Neural progenitor cell (in vitro differentiated cells): Measurements from ENCODE around the gene LMNB1. TPM values are rescaled to one million over a fixed set of nuclear protein-coding genes. Genes with fewer than 3 reads are reported as not detected.
A peak's percentile ranks its signal among the peaks of the same experiment; 100 is the strongest.
"Not testable (repeated sequence)": the region's sequence is repeated elsewhere in the genome, so short reads cannot be mapped to it uniquely, and the experiment has no call there.

Experiments
- DNase-seq: peaks from one replicate; pipeline ENCODE4 v3.0.0-alpha.2; 2016; ENCODE audit warnings: low spot score
- H2AFZ ChIP-seq: fragments of 200-600 bp; sonication (generic); replicated peaks from 2 replicates; pipeline ENCODE4 v1.6.1; 2016; ENCODE audit warnings: antibody characterized with exemption
- H3F3A ChIP-seq: fragments of 200-600 bp; sonication (generic); 2 replicates; pipeline ENCODE4 v1.6.1; 2016; ENCODE audit warnings: antibody characterized with exemption, low read depth
- H3K27ac ChIP-seq: fragments of 200-600 bp; sonication (generic); 2 replicates; pipeline ENCODE4 v1.5.1; 2016; ENCODE audit warnings: mild to moderate bottlenecking
- H3K27me3 ChIP-seq: fragments of 200-600 bp; sonication (generic); 2 replicates; pipeline ENCODE4 v1.6.1; 2016; ENCODE audit warnings: mild to moderate bottlenecking, moderate library complexity
- H3K36me3 ChIP-seq: fragments of 200-600 bp; sonication (generic); 2 replicates; pipeline ENCODE4 v1.5.1; 2016
- H3K4me1 ChIP-seq: fragments of 200-600 bp; sonication (generic); 2 replicates; pipeline ENCODE4 v1.6.1; 2016; ENCODE audit warnings: mixed run types
- H3K4me2 ChIP-seq: fragments of 200-600 bp; sonication (generic); 2 replicates; pipeline ENCODE4 v1.6.1; 2016
- H3K4me3 ChIP-seq: fragments of 200-600 bp; sonication (generic); 2 replicates; pipeline ENCODE4 v1.5.1; 2016
- H3K79me2 ChIP-seq: fragments of 200-600 bp; sonication (generic); 2 replicates; pipeline ENCODE4 v1.6.1; 2016; ENCODE audit warnings: low read depth
- H3K9ac ChIP-seq: fragments of 200-600 bp; sonication (generic); 2 replicates; pipeline ENCODE4 v1.6.1; 2016
- H3K9me3 ChIP-seq: fragments of 200-600 bp; sonication (generic); 2 replicates; pipeline ENCODE4 v1.5.1; 2016; ENCODE audit warnings: low read depth
- H4K20me1 ChIP-seq: fragments of 200-600 bp; sonication (generic); 2 replicates; pipeline ENCODE4 v1.6.1; 2016; ENCODE audit warnings: low read depth
- H3K27ac Mint-ChIP-seq: 3 replicates; pipeline ENCODE4 v1.8.0; 2021; ENCODE audit warnings: mixed read lengths
- H3K27me3 Mint-ChIP-seq: 2 replicates; pipeline ENCODE4 v1.8.0; 2022; ENCODE audit warnings: low read depth, mild to moderate bottlenecking, inconsistent platforms, moderate library complexity, mixed read lengths; ENCODE audit not compliant: insufficient read depth
- H3K36me3 Mint-ChIP-seq: 3 replicates; pipeline ENCODE4 v1.8.0; 2021; ENCODE audit warnings: mixed read lengths
- H3K4me1 Mint-ChIP-seq: 3 replicates; pipeline ENCODE4 v1.8.0; 2021; ENCODE audit warnings: mixed read lengths
- H3K4me3 Mint-ChIP-seq: 3 replicates; pipeline ENCODE4 v1.8.0; 2021; ENCODE audit warnings: mild to moderate bottlenecking, moderate library complexity, mixed read lengths
- H3K9me3 Mint-ChIP-seq: 3 replicates; pipeline ENCODE4 v1.8.0; 2020; ENCODE audit warnings: mixed read lengths
- CTCF ChIP-seq: fragments of 200-600 bp; sonication (generic); IDR thresholded peaks from 2 replicates; pipeline ENCODE4 v1.5.1; 2017; ENCODE audit warnings: antibody characterized with exemption, mild to moderate bottlenecking
- EZH2 ChIP-seq: fragments of 200-600 bp; sonication (generic); IDR thresholded peaks from 2 replicates; pipeline ENCODE4 v1.6.1; 2017; ENCODE audit warnings: antibody characterized with exemption, mild to moderate bottlenecking, moderate library complexity
- EZH2phosphoT487 ChIP-seq: fragments of 200-600 bp; sonication (generic); IDR thresholded peaks from 2 replicates; pipeline ENCODE4 v1.6.1; 2017; ENCODE audit warnings: antibody characterized with exemption
- total RNA-seq: library from RNA; depleted of rRNA; stranded (reverse); fragments of >200 nt; gene quantifications from 2 replicates; pipeline ENCODE4 v1.2.3, GENCODE V29; 2015; ENCODE audit warnings: low replicate concordance

LMNB1 gene
- total RNA-seq, 1 donor from 2014 or later: 245 TPM

- Histone ChIP-seq H3K27ac (no peak overlapping the region), H3K9ac (no peak overlapping the region), H3K79me2 (peaks cover 91% of the 10 kb centered on the region)
Observed at GRCh38 chr5:126780165-126780827, 3.4 kb downstream of the LMNB1 start.

GRCh38 chr5:126788409-126788808, 11.5 kb downstream of the LMNB1 start:
- not testable (repeated sequence) for H3K36me3 ChIP-seq, H2AFZ ChIP-seq, H3K9me3 ChIP-seq, DNase-seq, H3K27ac ChIP-seq, H3K27ac Mint-ChIP-seq, H3K4me3 Mint-ChIP-seq, H3K9ac ChIP-seq, H3F3A ChIP-seq, H3K4me1 ChIP-seq, H3K4me2 ChIP-seq, H3K4me3 ChIP-seq, H3K27me3 ChIP-seq, H3K27me3 Mint-ChIP-seq, H3K4me1 Mint-ChIP-seq
- Mint-ChIP-seq H3K36me3 (peaks cover 53% of the 10 kb centered on the region), H3K9me3 (peaks cover 37% of the 10 kb centered on the region)
- H3K79me2 ChIP-seq: peaks cover 100% of the 10 kb centered on the region
- H4K20me1 ChIP-seq: peaks cover 79% of the 10 kb centered on the region

More at GRCh38 chr5:126780165-126780827, 3.4 kb downstream of the LMNB1 start:
- Histone ChIP-seq H2AFZ (no peak overlapping the region), H3K36me3 (no peaks in the 10 kb centered on the region), H3K4me1 (peaks cover 11% of the 10 kb centered on the region), H4K20me1 (peaks cover 42% of the 10 kb centered on the region), H3K9me3 (no peaks in the 10 kb centered on the region), H3K27me3 (no peaks in the 10 kb centered on the region), H3K4me2 (peak overlapping the region; percentile 88), H3K4me3 (peak overlapping the region; percentile 66), H3F3A (peaks cover 36% of the 10 kb centered on the region)
- no peak for TF ChIP-seq EZH2phosphoT487
- TF ChIP-seq CTCF: peak; percentile 71
- H3K27ac Mint-ChIP-seq: no peak overlapping the region
- H3K4me3 Mint-ChIP-seq: peak overlapping the region; percentile 98
- peaks cover 22% of the 10 kb centered on the region for H3K4me1 Mint-ChIP-seq
- H3K27me3 Mint-ChIP-seq: peaks cover 12% of the 10 kb centered on the region
- peaks cover 39% of the 10 kb centered on the region for H3K36me3 Mint-ChIP-seq
- DNase-seq: peak; percentile 79
- H3K9me3 Mint-ChIP-seq: peaks cover 19% of the 10 kb centered on the region

GRCh38 chr5:126793097-126793496, 16.2 kb downstream of the LMNB1 start:
- DNase-seq: no peak
- Histone ChIP-seq H3K4me2 (no peak overlapping the region), H3K9ac (no peak overlapping the region), H3K36me3 (no peaks in the 10 kb centered on the region), H3K27ac (no peak overlapping the region), H3K9me3 (no peaks in the 10 kb centered on the region), H3K79me2 (peaks cover 100% of the 10 kb centered on the region), H3K4me1 (no peaks in the 10 kb centered on the region), H2AFZ (no peak overlapping the region), H3K4me3 (no peak overlapping the region), H3K27me3 (no peaks in the 10 kb centered on the region), H3F3A (peaks cover 5% of the 10 kb centered on the region), H4K20me1 (peaks cover 92% of the 10 kb centered on the region)
- Mint-ChIP-seq H3K4me3 (no peak overlapping the region), H3K9me3 (peaks cover 39% of the 10 kb centered on the region), H3K27me3 (no peaks in the 10 kb centered on the region), H3K36me3 (peaks cover 65% of the 10 kb centered on the region), H3K4me1 (peaks cover 2% of the 10 kb centered on the region), H3K27ac (no peak overlapping the region)
- TF ChIP-seq CTCF: no peak
- no peak for TF ChIP-seq EZH2
- TF ChIP-seq EZH2phosphoT487: no peak

GRCh38 chr5:126793648-126794047, 16.7 kb downstream of the LMNB1 start:
- H3K4me2 ChIP-seq, H3K9ac ChIP-seq, H3F3A ChIP-seq, DNase-seq, H3K27ac Mint-ChIP-seq, H3K36me3 ChIP-seq, H3K4me3 Mint-ChIP-seq, H2AFZ ChIP-seq, H3K9me3 ChIP-seq, H3K27ac ChIP-seq, H3K27me3 Mint-ChIP-seq, H3K4me1 Mint-ChIP-seq, H3K4me3 ChIP-seq, H3K4me1 ChIP-seq, H3K27me3 ChIP-seq: not testable (repeated sequence)
- Mint-ChIP-seq H3K36me3 (peaks cover 66% of the 10 kb centered on the region), H3K9me3 (peaks cover 41% of the 10 kb centered on the region)
- Histone ChIP-seq H3K79me2 (peaks cover 100% of the 10 kb centered on the region), H4K20me1 (peaks cover 92% of the 10 kb centered on the region)
